AG09319 (cell line): ENCODE measurements around the gene MCUR1.

Experiments used
- DNase-seq: peaks from one replicate; pipeline ENCODE4 v3.0.0-alpha.2; 2010; ENCODE audit warnings: low read depth; ENCODE audit errors: extremely low read depth
- CTCF ChIP-seq: IDR thresholded peaks from 2 replicates; pipeline ENCODE4 v1.5.1; 2011; ENCODE audit warnings: low read depth, mild to moderate bottlenecking, inconsistent platforms, low read length, moderate library complexity

The MCUR1 gene

GRCh38 chr6:13825871-13826270, 11.5 kb upstream of the MCUR1 start:
- no peak for TF ChIP-seq CTCF
- no peak for DNase-seq

GRCh38 chr6:13818341-13818740, 4.0 kb upstream of the MCUR1 start:
- DNase-seq = no peak
- no peak for TF ChIP-seq CTCF

- TF ChIP-seq CTCF = no peak
- no peak for DNase-seq
Measured at GRCh38 chr6:13814938-13815575, 700 bp upstream of the MCUR1 start.

- peak; percentile 23 for DNase-seq
- no peak for TF ChIP-seq CTCF
Measured at GRCh38 chr6:13813621-13814175, 659 bp downstream of the MCUR1 start.

GRCh38 chr6:13813026-13813425, 1.3 kb downstream of the MCUR1 start:
- TF ChIP-seq CTCF = no peak
- no peak for DNase-seq

- no peak for TF ChIP-seq CTCF
- no peak for DNase-seq
Measured at GRCh38 chr6:13812359-13812642, 2.1 kb downstream of the MCUR1 start.

GRCh38 chr6:13811627-13812358, 2.6 kb downstream of the MCUR1 start:
- DNase-seq = no peak
- no peak for TF ChIP-seq CTCF
